Measurements from ENCODE around the gene AXDND1.
A peak's percentile ranks its signal among the peaks of the same experiment; 100 is the strongest.
"Not testable (repeated sequence)": the region's sequence is repeated elsewhere in the genome, so short reads cannot be mapped to it uniquely, and the experiment has no call there.

The AXDND1 gene, protein sequence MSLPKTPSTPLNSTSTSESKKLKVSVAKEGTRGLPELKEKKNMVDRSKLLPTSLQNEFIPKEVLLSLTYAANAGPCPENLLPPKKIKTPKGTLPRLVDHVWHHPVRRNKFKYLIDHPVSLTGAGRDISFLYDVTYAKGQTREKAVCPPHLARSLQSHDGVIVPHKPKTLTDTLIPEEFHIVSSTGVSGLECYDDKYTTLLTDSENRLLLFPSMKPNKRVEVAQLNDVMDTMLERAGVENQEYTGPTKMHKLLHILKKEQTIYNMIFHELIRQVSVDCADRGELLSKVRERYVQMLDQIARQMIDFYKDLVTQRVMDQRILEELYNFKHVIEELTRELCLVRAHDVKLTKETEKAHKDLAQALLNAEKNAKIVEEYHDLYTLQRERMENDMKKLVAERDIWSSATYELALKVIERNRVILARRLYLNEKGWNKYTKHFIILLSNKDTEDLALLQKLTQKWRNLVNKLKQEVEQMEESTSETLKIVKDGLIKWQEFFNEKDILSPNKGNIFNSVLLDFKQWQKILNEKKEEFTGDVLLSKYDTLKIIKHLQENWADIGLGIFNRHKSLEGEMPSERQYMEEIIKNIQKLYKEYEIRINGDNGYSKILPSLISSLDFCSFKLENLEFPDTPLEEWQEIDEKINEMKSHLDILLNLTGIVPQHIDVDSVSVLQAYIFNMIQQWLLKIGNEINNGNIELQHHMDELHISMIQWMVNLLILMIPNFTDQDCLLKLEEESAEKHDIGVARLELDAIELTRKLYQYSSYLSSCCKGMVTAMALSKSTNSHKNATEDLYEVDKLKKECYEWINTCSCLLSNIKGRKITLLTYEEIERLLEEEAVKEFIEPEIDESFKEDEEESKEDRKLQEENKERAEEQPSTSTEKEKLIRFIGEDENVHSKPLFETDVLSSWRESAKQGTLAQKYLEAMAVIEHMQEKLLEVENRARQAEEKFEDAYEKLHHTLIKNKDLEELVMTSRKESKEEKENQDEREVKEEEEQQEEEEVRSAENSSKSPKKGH

DNA sequence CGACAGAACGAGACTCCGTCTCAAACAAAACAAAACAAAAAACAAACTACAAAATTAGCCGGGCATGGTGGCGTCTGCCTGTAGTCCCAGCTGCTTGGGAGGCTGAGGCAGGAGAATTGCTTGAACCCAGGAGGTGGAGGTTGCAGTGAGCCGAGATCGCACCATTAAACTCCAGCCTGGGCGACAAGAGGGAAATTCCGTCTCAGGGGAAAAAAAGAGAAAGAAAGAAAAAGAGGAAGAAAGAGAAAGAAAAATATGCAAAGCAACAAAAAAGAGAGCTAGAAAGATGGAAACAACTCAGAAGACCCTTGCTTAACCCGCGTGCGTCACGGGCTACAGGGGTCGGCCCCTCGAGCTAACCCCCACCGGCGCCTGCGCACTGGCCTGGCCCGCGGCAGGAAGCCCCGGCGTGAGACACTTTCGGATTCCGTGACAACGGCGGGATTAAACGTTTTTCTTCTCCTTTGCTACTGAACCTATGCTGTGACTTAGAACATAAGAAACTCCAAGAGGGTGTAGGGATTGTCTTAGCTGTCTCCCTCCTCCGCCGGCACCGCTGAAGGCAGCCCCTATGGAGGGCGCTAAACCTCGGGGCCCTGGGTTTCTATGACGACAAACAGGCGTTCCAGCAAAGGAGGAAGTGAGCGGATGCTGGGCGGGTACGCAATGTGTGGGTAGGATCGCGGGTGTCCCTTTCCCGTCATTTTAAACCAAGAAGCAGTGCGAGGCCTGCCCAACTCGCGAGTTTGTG, at the start of gene AXDND1:
TSS of gene AXDND1 (plus strand) at position 630 of the 751 bp plus-strand sequence. CDS start 539 bp downstream, outside the sequence.
- peak; percentile 71 for DNase-seq

DNA sequence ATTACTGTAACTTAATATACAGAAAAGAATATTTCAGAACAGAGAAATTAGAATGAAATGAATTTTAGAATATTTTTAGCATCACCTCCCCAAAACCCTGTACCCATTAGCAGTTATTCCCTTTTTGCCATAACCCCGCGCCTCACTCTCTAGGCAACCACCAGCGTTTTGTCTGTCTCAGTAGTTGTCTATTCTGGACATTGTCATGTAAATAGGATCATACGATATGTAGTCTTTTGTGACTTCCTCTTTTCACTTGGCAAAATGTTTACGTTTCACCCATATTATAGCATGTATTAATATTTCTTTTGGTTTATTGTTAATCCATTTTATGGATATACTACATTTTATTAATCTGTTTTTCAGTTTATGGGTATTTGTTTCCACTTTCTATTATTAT, 47.3 kb upstream of the AXDND1 start:
- no peak for DNase-seq

DNA sequence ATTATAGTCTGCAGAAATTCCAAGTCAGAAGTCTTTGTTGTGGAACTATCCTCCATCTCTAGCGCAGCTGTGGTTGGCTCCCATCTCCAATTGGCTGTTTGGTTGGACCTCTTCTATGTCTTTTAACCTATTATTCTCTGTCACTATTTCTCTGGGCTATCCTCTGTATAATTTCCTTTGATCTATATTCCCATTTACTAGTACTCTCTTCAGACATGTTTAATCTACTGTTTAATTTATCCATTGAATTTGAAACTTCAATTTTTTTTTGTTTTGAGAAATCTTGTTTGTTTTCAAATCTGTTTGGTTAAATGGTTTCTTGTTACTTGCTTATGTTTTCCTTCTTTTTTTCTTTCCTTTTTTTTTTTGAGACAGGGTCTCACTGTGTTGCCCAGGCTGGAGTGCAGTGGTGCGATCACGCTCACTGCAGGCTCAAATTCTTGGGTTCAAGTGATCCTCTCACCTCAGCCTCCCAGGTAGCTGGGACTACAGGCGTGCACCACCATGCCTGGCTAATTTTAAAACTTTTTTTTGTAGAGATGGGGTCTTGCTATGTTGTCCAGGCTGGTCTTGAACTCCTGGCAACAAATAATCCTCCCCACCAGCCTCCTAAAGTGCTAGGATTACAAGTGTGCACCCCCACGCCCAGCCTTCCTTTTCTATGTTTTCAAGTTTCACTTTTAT, 44.1 kb upstream of the AXDND1 start:
- no peak for DNase-seq

DNA sequence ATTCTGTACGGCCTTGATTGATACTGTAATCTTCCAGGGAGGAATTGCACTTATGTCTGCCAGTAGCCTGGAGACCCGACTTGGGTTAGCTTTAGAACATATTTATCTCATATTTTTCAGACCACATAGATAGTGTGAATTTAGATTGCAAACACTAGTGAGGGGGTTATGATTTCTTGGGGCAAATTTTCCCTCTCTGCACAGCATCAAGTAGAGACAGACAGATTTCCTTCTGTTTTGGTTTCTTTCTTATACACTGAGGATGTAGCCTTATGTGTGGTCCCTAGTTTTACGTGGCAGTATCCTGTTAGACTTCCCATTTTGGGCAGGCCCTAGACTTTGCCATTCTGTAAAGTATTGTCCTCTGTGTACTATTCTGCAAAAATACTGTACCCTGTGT, 43.2 kb upstream of the AXDND1 start:
- DNase-seq = no peak

DNA sequence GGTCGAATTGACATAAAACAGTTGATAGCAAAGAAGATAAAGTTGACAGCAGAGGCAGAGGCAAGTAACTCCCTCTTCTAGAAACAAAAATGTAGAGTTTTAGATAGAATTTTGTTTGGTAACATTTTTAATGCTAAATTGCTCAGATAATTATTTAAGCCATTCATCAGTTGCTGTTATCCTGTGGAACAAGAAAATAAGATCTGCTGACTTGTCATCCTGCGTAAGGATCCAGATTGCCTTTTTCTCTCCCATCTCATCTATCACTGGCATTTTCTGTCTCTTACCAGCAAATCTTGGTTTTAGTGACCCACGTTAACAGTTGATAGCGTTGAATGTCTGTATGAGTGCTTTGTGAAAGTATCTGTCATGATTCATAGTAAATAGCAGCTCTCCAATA, 42.3 kb upstream of the AXDND1 start:
- no peak for DNase-seq

DNA sequence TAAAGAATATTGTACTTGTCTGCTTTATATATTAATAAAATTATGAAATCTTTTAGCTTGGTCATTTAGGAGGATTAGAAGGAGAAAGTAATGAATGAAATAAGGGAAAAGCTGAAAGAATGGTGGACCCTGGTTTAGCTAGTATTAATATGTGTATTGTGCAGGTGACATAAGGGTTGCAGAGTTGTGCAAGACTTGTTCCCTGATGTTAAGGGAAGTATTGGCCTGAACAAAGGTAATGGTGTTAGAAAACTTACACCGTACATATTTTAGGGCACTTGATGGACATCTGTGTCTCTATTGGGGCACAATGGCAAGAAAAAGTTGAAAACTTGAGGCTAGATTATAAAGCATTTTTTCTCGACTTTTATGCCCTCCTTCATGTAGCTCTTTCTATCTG, 39.9 kb upstream of the AXDND1 start:
- no peak for DNase-seq

DNA sequence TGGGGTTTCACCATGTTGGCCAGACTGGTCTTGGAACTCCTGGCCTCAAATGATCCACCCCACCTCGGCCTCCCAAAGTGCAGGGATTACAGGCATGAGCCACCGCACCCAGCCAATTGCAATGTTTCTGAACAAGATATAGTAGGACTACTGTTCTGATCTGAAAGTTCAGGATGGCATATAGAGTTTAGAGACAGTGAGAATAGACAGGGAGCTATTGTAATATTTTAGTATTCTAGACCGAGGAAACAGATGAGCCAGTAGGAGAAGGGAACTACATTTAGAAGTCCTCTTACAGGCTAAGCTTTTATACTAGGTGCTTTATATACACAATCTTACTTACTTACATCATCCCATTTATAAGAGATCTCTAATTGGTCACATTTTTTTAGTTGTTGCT, 39.0 kb upstream of the AXDND1 start:
- no peak for DNase-seq

DNA sequence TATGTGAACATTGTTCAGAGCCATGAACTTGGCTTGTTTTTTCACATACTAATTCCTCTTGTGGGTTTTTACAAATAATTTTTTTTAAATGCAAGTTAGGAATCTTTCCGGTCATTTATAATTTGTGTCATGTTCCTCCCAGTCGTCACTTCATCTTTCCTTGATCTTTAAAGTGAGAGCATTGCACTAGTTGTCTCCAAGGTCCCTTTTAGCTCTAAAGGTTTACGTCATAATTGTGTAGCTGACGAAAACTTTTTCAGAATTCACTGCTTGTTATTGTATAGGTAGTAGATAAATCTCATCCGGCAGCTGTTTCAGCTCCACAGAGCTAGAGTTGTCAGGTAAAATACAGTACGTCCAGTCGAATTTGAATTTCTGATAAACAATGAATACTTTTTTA, 38.6 kb upstream of the AXDND1 start:
- DNase-seq = no peak

DNA sequence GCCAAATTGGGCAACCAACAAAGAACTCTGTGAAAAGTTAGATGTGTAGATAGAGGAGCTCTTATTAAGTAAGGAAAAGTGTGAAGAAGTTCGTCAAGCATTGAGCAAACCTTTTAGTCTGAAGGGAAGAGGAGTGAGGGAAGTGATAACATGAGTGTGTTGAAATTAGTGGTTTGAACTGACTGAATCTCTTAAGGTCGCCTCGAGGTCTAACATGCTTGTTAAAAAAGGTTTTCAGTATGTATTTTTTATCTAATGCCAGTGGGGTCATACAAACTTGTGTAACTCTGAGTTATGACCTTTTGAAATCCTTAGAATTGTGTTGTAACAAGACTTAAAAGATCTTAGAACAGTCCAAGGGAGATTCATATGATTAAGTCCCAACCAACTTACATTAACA, 38.1 kb upstream of the AXDND1 start:
- no peak for DNase-seq

DNA sequence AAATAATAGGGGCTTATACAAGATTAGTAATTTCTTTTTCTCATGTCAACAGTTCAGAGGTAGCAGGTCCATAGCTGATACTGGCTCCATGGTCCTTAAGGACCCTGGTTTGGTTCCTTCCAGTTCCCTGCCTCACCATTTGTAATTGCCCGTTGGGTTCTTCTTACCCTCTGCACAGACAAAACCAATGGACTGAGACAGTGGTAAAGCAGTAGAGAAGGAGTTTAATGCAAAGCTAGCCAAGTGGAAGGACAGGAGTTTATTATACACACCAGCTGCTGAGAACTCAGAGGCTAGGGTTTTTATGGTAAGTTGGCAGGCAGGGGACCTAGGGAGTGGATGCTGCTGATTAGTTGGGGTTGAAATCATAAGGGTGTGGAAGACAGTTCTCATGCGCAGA, 35.9 kb upstream of the AXDND1 start:
- DNase-seq = no peak

DNA sequence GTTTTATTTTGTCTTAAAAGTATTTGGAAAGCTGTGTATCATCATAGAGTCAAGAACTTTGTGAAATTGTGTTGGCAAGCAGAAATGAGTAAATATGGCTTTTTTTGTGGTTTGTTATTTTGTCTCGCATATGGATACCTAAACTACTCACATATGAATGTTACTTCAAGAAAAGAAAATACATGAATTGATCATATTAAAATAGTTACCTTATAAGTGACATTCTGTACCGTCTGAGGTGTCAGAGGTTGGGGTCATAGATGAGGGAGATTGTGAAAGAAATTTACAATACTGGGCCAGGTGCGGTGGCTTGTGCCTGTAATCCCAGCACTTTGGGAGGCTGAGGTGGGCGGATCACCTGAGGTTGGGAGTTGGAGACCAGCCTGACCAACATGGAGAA, 31.3 kb upstream of the AXDND1 start:
- no peak for DNase-seq

DNA sequence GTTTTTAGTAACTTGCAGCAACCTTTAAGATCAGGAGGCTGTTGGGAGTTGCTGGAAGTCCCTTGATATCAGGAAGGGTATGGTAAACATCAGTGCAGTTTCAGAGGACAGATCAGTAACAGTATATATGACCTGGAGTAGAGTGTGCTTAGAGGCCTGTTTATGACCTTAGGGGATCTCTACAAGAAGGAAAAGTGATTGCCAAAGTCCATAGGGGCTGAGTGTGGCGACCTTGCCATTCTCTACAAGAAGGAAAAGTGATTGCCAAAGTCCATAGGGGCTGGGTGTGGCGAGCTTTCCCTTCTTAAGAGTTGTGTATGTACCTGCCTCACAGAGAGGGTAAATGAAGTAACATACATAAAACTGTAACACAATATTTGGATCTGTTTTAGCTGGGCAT, 28.5 kb upstream of the AXDND1 start:
- DNase-seq = no peak

DNA sequence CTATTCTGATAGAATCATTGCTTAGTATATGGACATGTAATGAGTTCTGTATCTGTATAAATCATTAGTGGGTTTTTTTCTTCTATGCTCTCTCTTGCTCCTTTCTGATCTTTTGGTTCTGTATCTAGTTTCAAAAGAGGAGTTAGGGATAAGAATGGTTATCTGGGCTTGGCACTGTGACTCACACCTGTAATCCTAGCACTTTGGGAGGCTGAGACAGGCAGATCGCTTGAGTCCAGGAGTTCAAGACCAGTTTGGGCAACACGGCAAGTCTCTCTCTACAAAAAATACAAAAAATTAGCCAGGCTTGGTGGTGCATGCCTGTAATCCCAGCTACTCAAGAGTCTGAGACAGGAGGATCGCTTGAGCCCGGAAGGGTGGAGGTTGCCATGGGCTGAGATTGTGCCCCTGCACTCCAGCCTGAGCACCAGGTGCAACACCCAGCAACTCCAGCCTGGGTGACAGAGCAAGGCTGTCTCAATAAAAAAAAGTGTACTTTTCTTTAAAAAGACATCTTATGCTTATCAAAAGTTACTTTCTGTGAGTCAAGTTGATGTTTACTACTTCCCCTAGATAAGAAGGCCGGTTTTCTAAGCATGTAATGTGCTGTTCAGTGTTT, 27.7 kb upstream of the AXDND1 start:
- no peak for DNase-seq

DNA sequence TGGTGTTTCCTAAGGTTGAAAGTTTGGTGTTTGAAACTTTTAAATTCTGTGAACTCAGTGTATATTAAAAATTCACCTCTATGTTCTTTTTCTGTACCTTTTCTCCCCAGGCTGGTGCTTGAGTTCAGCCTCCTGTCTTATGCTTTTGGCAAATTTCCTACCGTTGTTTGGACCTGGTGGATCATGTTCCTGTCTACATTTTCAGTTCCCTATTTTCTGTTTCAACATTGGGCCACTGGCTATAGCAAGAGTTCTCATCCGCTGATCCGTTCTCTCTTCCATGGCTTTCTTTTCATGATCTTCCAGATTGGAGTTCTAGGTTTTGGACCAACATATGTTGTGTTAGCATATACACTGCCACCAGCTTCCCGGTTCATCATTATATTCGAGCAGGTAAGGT, 24.9 kb upstream of the AXDND1 start:
- DNase-seq = no peak

DNA sequence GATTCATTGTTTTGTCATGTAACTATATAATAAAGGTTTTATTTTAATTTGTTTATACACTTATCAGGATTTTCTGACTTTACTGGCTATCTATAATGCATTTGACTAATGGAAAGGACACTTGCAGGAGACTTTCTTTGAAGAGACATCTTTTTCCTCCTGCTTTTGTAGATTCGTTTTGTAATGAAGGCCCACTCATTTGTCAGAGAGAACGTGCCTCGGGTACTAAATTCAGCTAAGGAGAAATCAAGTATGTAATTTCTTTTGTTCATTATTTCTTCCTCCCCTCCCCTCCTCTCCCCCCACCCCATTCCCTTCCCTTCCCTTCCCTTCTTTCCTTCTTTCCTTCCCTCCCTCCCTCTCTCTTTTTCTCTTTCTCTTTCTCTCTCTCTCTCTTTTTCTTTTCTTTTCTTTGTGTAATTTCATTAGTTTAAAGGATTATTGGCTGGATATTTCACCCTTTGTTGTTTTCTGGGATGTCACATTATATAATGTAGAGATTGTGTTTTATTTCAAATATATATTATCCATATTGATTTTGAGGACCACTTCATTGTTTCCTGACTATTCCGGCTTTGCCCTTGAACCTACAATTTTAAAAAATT, 23.7 kb upstream of the AXDND1 start:
- no peak for DNase-seq

DNA sequence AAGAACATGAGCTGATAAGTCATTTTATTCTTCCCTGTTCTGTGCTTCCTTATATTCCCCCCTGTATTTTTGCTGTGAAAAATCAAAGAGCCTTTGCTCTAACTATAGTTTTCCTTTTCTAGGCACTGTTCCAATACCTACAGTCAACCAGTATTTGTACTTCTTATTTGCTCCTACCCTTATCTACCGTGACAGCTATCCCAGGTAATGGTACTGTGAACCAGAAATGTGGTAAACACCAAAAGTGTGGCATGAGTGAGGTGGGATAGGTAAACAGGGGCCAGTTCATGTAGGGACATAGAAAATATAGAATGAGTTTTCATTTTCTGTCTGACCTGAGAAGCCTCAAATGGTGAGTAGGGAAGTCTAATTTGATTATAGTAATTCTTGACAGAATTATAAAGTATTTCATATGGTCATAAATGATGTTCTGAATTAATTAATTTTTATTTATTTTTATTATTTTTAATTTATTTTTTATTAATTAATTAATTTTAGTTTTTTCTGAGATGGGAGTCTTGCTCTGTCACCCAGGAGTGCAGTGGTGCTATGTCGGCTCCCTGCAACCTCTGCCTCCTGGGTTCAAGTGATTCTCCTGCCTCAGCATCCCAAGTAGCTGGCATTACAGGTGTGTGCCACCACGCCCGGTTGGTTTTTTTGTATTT, 22.9 kb upstream of the AXDND1 start:
- DNase-seq = no peak

DNA sequence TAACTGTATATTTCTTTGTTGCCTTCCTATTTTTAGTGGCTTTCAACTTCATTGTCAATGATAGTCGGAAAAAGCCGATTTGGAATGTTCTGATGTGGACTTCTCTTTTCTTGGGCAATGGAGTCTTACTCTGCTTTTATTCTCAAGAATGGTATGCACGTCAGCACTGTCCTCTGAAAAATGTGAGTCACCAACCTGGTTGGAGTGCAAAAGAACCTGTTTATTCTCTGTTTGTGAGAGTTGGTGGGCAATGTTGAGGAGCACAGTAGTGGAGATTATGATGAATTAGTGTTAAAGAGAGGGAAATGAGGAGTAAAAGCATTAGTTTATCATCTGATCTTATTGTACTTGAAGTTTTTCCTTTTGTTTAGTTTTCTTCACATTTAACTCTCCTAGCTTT, 14.5 kb upstream of the AXDND1 start:
- no peak for DNase-seq

DNA sequence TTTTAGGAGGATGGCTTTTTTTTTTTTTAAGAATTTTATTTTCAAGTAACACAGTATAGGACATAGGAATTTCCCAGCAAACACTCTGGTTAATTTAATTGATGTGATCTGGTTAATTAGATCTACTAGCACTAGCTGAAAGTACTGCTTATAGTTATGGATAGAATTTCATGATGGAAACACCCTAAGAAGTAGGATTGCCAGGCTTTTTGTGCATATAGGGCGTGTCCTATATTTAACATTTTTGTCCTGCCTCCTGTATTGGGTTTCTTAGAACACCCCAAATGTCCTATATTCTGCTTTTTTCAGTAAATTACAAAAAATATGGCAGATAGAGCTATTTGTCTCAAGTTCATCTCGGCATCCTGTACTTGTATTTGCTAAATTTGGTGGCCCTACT, 13.5 kb upstream of the AXDND1 start:
- no peak for DNase-seq

DNA sequence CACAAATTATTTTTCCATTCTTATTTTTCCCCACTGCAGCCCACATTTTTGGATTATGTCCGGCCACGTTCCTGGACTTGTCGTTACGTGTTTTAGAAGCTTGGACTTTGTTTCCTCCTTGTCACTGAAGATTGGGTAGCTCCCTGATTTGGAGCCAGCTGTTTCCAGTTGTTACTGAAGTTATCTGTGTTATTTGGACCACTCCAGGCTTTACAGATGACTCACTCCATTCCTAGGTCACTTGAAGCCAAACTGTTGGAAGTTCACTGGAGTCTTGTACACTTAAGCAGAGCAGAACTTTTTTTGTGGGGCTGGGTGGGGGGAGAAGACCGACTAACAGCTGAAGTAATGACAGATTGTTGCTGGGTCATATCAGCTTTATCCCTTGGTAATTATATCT, 12.2 kb upstream of the AXDND1 start:
- DNase-seq = no peak

DNA sequence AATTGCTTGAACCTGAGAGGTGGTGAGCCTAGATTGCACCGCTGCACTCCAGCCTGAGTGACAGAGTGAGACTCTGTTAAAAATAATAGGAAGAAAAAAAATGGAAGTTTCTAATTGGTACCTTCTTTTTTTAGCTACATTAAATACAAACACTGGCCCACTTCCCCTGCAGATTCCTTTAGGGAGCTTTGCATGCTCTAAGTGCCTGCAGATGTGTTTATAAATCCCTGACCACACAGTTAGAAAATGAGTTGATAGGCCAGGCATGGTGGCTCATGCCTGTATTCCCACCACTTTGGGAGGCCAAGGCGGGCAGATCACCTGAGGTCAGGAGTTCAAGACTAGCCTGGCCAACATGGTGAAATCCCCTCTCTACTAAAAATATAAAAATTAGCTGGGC, 4.1 kb upstream of the AXDND1 start:
- DNase-seq = not testable (repeated sequence)

All from COR-L47 (cell line).